ENCODE results near the gene DLGAP1. TPM values are rescaled to one million over a fixed set of nuclear protein-coding genes. Genes with fewer than 3 reads are reported as not detected.

The DLGAP1 gene
- total RNA-seq, 1 donor from 2014 or later, result 18.5 TPM

DNA sequence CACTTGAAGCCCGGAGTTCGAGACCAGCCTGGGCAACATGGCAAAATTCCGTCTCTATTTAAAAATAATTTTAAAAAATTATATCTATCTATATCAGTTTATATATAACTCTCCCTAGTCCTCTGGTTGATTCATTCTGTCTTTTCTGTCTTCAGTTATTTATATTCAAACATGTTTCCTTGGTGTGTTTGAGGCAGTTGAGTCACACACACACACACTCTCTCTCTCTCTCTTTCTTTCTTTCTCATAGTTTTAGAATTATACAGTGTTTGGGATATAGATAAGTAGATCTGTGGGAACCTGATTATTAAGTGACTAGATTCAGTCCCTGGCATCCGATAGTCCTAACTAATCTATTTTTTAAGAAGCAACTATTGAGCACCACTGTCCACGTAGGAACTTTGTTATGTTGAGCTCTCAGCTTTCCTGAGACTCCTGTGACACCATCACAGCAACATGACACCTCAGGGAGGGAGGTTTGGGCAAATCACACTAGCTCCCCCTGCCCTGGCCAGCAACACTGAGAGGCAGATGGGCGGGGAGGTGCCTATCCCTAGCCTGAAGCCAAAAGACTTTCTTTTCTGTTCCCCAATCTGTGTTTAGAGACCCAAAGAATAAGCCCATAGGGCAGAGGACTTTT, 482.7 kb downstream of the DLGAP1 start:
- Histone ChIP-seq H3K79me2 (ENCODE audit: low read depth) (no peaks in the 10 kb centered on the region), H3K27ac (no peak overlapping the region), H4K20me1 (ENCODE audit: low read depth) (no peaks in the 10 kb centered on the region), H3K27me3 (no peaks in the 10 kb centered on the region), H2AFZ (replicated peaks) (no peak overlapping the region), H3K4me3 (no peak overlapping the region), H3K36me3 (no peaks in the 10 kb centered on the region), H3F3A (ENCODE audit: low read depth) (peaks cover 31% of the 10 kb centered on the region), H3K9ac (no peak overlapping the region), H3K4me2 (peak overlapping the region; percentile 42), H3K9me3 (ENCODE audit: low read depth) (no peaks in the 10 kb centered on the region), H3K4me1 (peaks cover 51% of the 10 kb centered on the region)
- TF ChIP-seq EZH2phosphoT487 (IDR thresholded peaks at IDR 0.05), result no peak
- TF ChIP-seq, protein P1, sequence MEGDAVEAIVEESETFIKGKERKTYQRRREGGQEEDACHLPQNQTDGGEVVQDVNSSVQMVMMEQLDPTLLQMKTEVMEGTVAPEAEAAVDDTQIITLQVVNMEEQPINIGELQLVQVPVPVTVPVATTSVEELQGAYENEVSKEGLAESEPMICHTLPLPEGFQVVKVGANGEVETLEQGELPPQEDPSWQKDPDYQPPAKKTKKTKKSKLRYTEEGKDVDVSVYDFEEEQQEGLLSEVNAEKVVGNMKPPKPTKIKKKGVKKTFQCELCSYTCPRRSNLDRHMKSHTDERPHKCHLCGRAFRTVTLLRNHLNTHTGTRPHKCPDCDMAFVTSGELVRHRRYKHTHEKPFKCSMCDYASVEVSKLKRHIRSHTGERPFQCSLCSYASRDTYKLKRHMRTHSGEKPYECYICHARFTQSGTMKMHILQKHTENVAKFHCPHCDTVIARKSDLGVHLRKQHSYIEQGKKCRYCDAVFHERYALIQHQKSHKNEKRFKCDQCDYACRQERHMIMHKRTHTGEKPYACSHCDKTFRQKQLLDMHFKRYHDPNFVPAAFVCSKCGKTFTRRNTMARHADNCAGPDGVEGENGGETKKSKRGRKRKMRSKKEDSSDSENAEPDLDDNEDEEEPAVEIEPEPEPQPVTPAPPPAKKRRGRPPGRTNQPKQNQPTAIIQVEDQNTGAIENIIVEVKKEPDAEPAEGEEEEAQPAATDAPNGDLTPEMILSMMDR (IDR thresholded peaks at IDR 0.05), result peak; percentile 12
- DNase-seq (ENCODE audit: low spot score), result peak; percentile 80
- no peaks in the 10 kb centered on the region for H3K9me3 Mint-ChIP-seq
- H3K27me3 Mint-ChIP-seq (ENCODE audit: insufficient read depth, low read depth), result no peaks in the 10 kb centered on the region
- no peaks in the 10 kb centered on the region for H3K36me3 Mint-ChIP-seq
- peaks cover 6% of the 10 kb centered on the region for H3K4me1 Mint-ChIP-seq
- no peak overlapping the region for H3K4me3 Mint-ChIP-seq
- H3K27ac Mint-ChIP-seq, result no peak overlapping the region

DNA sequence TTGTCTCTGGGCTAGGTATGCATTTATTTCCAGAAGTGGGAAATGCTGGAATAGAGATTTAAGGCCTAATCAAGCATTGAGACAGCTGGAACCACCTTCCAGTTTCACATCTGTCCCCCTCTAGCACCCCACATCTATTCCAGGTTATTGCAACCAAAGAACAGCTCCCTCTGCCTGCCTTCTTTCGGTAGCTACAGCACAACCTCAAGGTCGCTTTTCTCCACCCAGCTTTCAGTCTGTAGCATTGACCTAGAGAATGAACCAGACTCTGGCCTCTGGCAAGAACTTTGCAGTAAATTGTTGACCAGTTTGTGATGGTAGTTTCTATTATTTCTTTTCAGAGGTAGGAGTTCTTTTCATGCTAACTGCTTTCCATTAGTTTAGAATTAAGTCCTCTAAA, 484.2 kb downstream of the DLGAP1 start:
- Mint-ChIP-seq H3K27me3 (ENCODE audit: insufficient read depth, low read depth) (peaks cover 3% of the 10 kb centered on the region), H3K27ac (no peak overlapping the region), H3K4me3 (no peak overlapping the region), H3K36me3 (no peaks in the 10 kb centered on the region), H3K4me1 (peaks cover 6% of the 10 kb centered on the region), H3K9me3 (no peaks in the 10 kb centered on the region)
- Histone ChIP-seq H3F3A (ENCODE audit: low read depth) (peaks cover 32% of the 10 kb centered on the region), H3K27me3 (no peaks in the 10 kb centered on the region), H3K9me3 (ENCODE audit: low read depth) (no peaks in the 10 kb centered on the region), H2AFZ (replicated peaks) (no peak overlapping the region), H3K27ac (no peak overlapping the region), H3K4me2 (no peak overlapping the region), H3K4me1 (peaks cover 57% of the 10 kb centered on the region), H3K4me3 (no peak overlapping the region), H3K79me2 (ENCODE audit: low read depth) (no peaks in the 10 kb centered on the region), H4K20me1 (ENCODE audit: low read depth) (no peaks in the 10 kb centered on the region), H3K9ac (no peak overlapping the region), H3K36me3 (no peaks in the 10 kb centered on the region)
- no peak for DNase-seq (ENCODE audit: low spot score)
- no peak for TF ChIP-seq EZH2phosphoT487 (IDR thresholded peaks at IDR 0.05)
- TF ChIP-seq, protein P1 (IDR thresholded peaks at IDR 0.05), result peak; percentile 6

DNA sequence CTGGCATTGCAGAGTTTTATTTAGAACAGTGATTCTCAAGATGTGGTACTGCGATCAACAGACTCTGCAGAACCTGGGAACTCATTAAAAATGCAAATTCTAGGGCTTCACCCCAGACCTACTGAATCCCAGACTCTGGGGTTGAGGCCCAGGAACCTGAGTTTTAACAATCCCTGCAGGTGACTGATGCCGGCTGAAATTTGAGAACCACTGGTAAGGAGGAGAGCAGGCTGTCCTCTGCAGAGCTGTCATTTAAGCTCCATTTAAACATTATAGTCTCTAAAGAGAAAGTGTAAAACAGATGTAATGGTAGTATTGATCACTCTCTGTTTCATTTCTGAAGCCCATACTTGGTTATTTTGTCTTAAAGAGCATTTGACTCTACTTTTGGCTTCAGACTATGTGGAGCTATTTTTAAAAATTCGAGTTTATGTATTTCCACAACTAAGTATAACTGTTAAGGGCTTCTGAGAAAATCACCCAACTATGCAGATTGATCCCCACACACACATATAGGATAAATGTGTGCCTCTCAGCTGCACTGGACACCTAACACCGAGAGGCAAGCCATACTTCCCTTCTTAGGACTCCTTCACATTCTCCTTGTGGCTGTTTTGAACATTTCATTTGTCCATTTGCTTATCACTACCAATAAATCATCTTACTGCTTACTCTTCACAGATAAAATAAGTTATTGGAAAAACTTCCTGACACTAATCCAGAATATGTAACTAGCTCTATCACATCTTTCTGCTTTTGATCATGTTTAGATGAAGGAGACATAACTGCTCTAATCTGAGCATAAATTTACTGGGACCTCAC, 487.5 kb downstream of the DLGAP1 start:
- Histone ChIP-seq H3K9ac (no peak overlapping the region), H3K4me2 (peak overlapping the region; percentile 49), H4K20me1 (ENCODE audit: low read depth) (no peaks in the 10 kb centered on the region), H3K9me3 (ENCODE audit: low read depth) (no peaks in the 10 kb centered on the region), H2AFZ (replicated peaks) (no peak overlapping the region), H3K36me3 (no peaks in the 10 kb centered on the region), H3K27ac (no peak overlapping the region), H3K4me3 (no peak overlapping the region), H3F3A (ENCODE audit: low read depth) (peaks cover 26% of the 10 kb centered on the region), H3K27me3 (no peaks in the 10 kb centered on the region), H3K79me2 (ENCODE audit: low read depth) (no peaks in the 10 kb centered on the region), H3K4me1 (peaks cover 50% of the 10 kb centered on the region)
- peak; percentile 26 for DNase-seq (ENCODE audit: low spot score)
- Mint-ChIP-seq H3K27ac (no peak overlapping the region), H3K4me1 (peaks cover 4% of the 10 kb centered on the region), H3K4me3 (no peak overlapping the region), H3K27me3 (ENCODE audit: insufficient read depth, low read depth) (peaks cover 3% of the 10 kb centered on the region), H3K36me3 (no peaks in the 10 kb centered on the region), H3K9me3 (no peaks in the 10 kb centered on the region)
- TF ChIP-seq, protein P1 (IDR thresholded peaks at IDR 0.05), result no peak
- no peak for TF ChIP-seq EZH2phosphoT487 (IDR thresholded peaks at IDR 0.05)
- no peak for TF ChIP-seq EZH2 (IDR thresholded peaks at IDR 0.05)
